NT2/D1 (cell line): ENCODE results near the gene PFAS.
A peak's percentile ranks its signal among the peaks of the same experiment; 100 is the strongest.

Experiments used
- DNase-seq: peaks from one replicate; pipeline ENCODE4 v3.0.0-alpha.2; 2011; ENCODE audit warnings: low read depth, low spot score
- H3K27me3 ChIP-seq: 2 replicates; pipeline ENCODE4 v1.6.0; 2011; ENCODE audit warnings: mild to moderate bottlenecking; ENCODE audit not compliant: insufficient read length, insufficient read depth
- H3K36me3 ChIP-seq: 2 replicates; pipeline ENCODE4 v1.6.1; 2011; ENCODE audit warnings: mild to moderate bottlenecking, low read length, mixed read lengths; ENCODE audit not compliant: insufficient read depth, insufficient read length
- H3K4me1 ChIP-seq: 2 replicates; pipeline ENCODE4 v1.5.1; 2011; ENCODE audit not compliant: insufficient read depth, insufficient read length
- H3K4me3 ChIP-seq: 2 replicates; pipeline ENCODE4 v1.5.1; 2011; ENCODE audit warnings: low read depth; ENCODE audit not compliant: insufficient read length
- H3K9ac ChIP-seq: 2 replicates; pipeline ENCODE4 v1.6.0; 2011; ENCODE audit warnings: low read depth; ENCODE audit not compliant: insufficient read length
- H3K9me3 ChIP-seq: 2 replicates; pipeline ENCODE4 v1.5.1; 2011; ENCODE audit warnings: mild to moderate bottlenecking, low read length; ENCODE audit not compliant: insufficient read depth
- SUZ12 ChIP-seq: IDR thresholded peaks from 2 replicates; pipeline ENCODE4 v1.6.1; 2011; ENCODE audit not compliant: insufficient read length, insufficient read depth; ENCODE audit errors: extremely low read depth
- YY1 ChIP-seq: IDR thresholded peaks from 2 replicates; pipeline ENCODE4 v1.6.1; 2011; ENCODE audit not compliant: insufficient read length, insufficient read depth
- ZNF274 ChIP-seq: IDR thresholded peaks from 2 replicates; pipeline ENCODE4 v1.6.1; 2011; ENCODE audit warnings: mild to moderate bottlenecking, low read depth, low read length

PFAS gene

GRCh38 chr17:8287651-8288335 is 38.7 kb downstream of the PFAS start:
- DNase-seq = no peak
- Histone ChIP-seq H3K4me1 (peaks cover 2% of the 10 kb centered on the region), H3K27me3 (no peaks in the 10 kb centered on the region), H3K36me3 (no peaks in the 10 kb centered on the region), H3K9ac (peak overlapping the region; percentile 79), H3K9me3 (no peaks in the 10 kb centered on the region), H3K4me3 (peak overlapping the region; percentile 76)
- TF ChIP-seq SUZ12 (no peak), ZNF274 (no peak), YY1 (no peak)

- TF ChIP-seq SUZ12 (no peak), ZNF274 (no peak), YY1 (no peak)
- Histone ChIP-seq H3K27me3 (no peaks in the 10 kb centered on the region), H3K9ac (peak within 1 kb of the TSS; percentile 85), H3K4me3 (peak within 1 kb of the TSS; percentile 76), H3K9me3 (no peaks in the 10 kb centered on the region), H3K4me1 (peaks cover 4% of the 10 kb centered on the region), H3K36me3 (no peaks in the 10 kb centered on the region)
- peak; percentile 74 for DNase-seq
Observed at GRCh38 chr17:8288336-8289102, 39.4 kb downstream of the PFAS start, which contains the start of gene RANGRF. Gene RANGRF (plus strand): TSS chr17:8288670. CDS start chr17:8288789, 119 bp downstream.

- Histone ChIP-seq H3K9me3 (no peaks in the 10 kb centered on the region), H3K36me3 (no peaks in the 10 kb centered on the region), H3K27me3 (no peaks in the 10 kb centered on the region), H3K4me1 (peaks cover 4% of the 10 kb centered on the region), H3K9ac (peak overlapping the region; percentile 70), H3K4me3 (peak overlapping the region; percentile 76)
- TF ChIP-seq ZNF274 (no peak), SUZ12 (no peak), YY1 (no peak)
- no peak for DNase-seq
Observed at GRCh38 chr17:8289103-8289397, 40.0 kb downstream of the PFAS start.

- peaks cover 4% of the 10 kb centered on the region for H3K4me1 ChIP-seq
- TF ChIP-seq SUZ12 = no peak
- TF ChIP-seq ZNF274 = no peak
- TF ChIP-seq YY1 = no peak
- H3K9me3 ChIP-seq = no peaks in the 10 kb centered on the region
- no peaks in the 10 kb centered on the region for H3K27me3 ChIP-seq
- DNase-seq = no peak
- no peak overlapping the region for H3K9ac ChIP-seq
- no peak overlapping the region for H3K4me3 ChIP-seq
- no peaks in the 10 kb centered on the region for H3K36me3 ChIP-seq
Observed at GRCh38 chr17:8290043-8290442, 41.0 kb downstream of the PFAS start.

- no peak overlapping the region for H3K9ac ChIP-seq
- H3K36me3 ChIP-seq = no peaks in the 10 kb centered on the region
- no peaks in the 10 kb centered on the region for H3K9me3 ChIP-seq
- no peak for TF ChIP-seq SUZ12
- no peak for TF ChIP-seq YY1
- no peak for TF ChIP-seq ZNF274
- no peak for DNase-seq
- H3K4me3 ChIP-seq = no peak overlapping the region
- H3K4me1 ChIP-seq = peaks cover 4% of the 10 kb centered on the region
- no peaks in the 10 kb centered on the region for H3K27me3 ChIP-seq
Observed at GRCh38 chr17:8292639-8293395, 43.7 kb downstream of the PFAS start.

GRCh38 chr17:8294361-8294760 is 45.3 kb downstream of the PFAS start:
- no peak for TF ChIP-seq YY1
- TF ChIP-seq ZNF274 = no peak
- TF ChIP-seq SUZ12 = no peak
- Histone ChIP-seq H3K9ac (peak overlapping the region; percentile 77), H3K4me1 (peaks cover 4% of the 10 kb centered on the region), H3K4me3 (no peak overlapping the region), H3K9me3 (no peaks in the 10 kb centered on the region), H3K36me3 (no peaks in the 10 kb centered on the region), H3K27me3 (no peaks in the 10 kb centered on the region)
- no peak for DNase-seq

GRCh38 chr17:8294814-8295316 is 45.8 kb downstream of the PFAS start:
- Histone ChIP-seq H3K4me3 (peak overlapping the region; percentile 40), H3K36me3 (no peaks in the 10 kb centered on the region), H3K9me3 (no peaks in the 10 kb centered on the region), H3K27me3 (no peaks in the 10 kb centered on the region), H3K4me1 (peaks cover 4% of the 10 kb centered on the region), H3K9ac (peak overlapping the region; percentile 77)
- no peak for DNase-seq
- TF ChIP-seq ZNF274 = no peak
- no peak for TF ChIP-seq SUZ12
- no peak for TF ChIP-seq YY1
